ACC112 (cell line): Measurements from ENCODE around the gene NTF3.

Experiments used
- H2AFZ ChIP-seq: fragments of 200-600 bp; sonication (generic); one replicate; pipeline ENCODE4 v1.6.0; 2017; ENCODE audit warnings: antibody characterized with exemption, low read length; ENCODE audit not compliant: unreplicated experiment
- H3K27ac ChIP-seq: fragments of 200-600 bp; sonication (generic); 2 replicates; pipeline ENCODE4 v1.5.1; 2014; ENCODE audit warnings: low read depth, mild to moderate bottlenecking, antibody characterized with exemption, low read length, moderate library complexity
- H3K27me3 ChIP-seq: fragments of 200-600 bp; sonication (generic); 2 replicates; pipeline ENCODE4 v1.6.1; 2014; ENCODE audit warnings: mild to moderate bottlenecking, antibody characterized with exemption, low read length, moderate library complexity, mixed read lengths; ENCODE audit not compliant: insufficient read depth
- H3K36me3 ChIP-seq: fragments of 200-600 bp; sonication (generic); 2 replicates; pipeline ENCODE4 v1.6.1; 2016; ENCODE audit warnings: mild to moderate bottlenecking, antibody characterized with exemption, low read length, moderate library complexity, mixed read lengths; ENCODE audit not compliant: insufficient read depth
- H3K4me1 ChIP-seq: fragments of 200-600 bp; sonication (generic); one replicate; pipeline ENCODE4 v1.6.1; 2016; ENCODE audit warnings: low read length, mixed read lengths; ENCODE audit not compliant: insufficient read depth, unreplicated experiment, control insufficient read depth
- H3K4me3 ChIP-seq: fragments of 200-600 bp; sonication (generic); 2 replicates; pipeline ENCODE4 v1.5.1; 2014; ENCODE audit warnings: mild to moderate bottlenecking, low read depth, low read length
- H3K79me2 ChIP-seq: fragments of 200-600 bp; sonication (generic); one replicate; pipeline ENCODE4 v1.6.0; 2016; ENCODE audit warnings: low read length; ENCODE audit not compliant: control insufficient read depth, unreplicated experiment, insufficient read depth

NTF3 gene

DNA sequence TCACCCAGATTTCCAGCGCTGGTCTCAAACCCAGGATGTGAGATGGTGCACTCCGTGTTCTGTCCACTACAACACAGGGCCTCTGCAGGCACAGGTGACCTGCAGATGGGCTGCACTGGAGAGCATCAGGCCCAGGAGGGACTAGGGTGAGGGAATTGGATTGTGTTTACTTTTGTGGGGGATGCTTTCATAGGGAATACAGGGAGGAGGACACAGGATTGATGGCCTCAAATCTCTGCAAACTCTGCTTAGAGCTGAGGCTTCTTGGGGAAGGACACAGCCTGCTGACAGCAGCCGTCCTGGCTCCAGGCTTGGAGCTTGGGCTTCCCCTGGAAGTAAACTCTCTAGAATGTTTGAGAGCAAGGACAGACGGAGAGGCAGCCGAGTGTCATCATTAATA is 57.1 kb downstream of the NTF3 start:
- Histone ChIP-seq H3K36me3 (no peaks in the 10 kb centered on the region), H3K27ac (no peak overlapping the region), H3K4me1 (no peaks in the 10 kb centered on the region), H3K27me3 (no peaks in the 10 kb centered on the region), H3K4me3 (no peak overlapping the region), H3K79me2 (no peaks in the 10 kb centered on the region), H2AFZ (no peak overlapping the region)

- no peak overlapping the region for H3K4me3 ChIP-seq
- no peaks in the 10 kb centered on the region for H3K27me3 ChIP-seq
- no peaks in the 10 kb centered on the region for H3K79me2 ChIP-seq
- no peaks in the 10 kb centered on the region for H3K4me1 ChIP-seq
- H3K27ac ChIP-seq = no peak overlapping the region
- no peak overlapping the region for H2AFZ ChIP-seq
- H3K36me3 ChIP-seq = no peaks in the 10 kb centered on the region
Measured at GRCh38 chr12:5489760-5490406, 58.0 kb downstream of the NTF3 start.

GRCh38 chr12:5492562-5492961 is 60.7 kb downstream of the NTF3 start:
- H3K4me1 ChIP-seq = no peaks in the 10 kb centered on the region
- H3K36me3 ChIP-seq = no peaks in the 10 kb centered on the region
- no peak overlapping the region for H3K27ac ChIP-seq
- no peaks in the 10 kb centered on the region for H3K79me2 ChIP-seq
- H2AFZ ChIP-seq = no peak overlapping the region
- H3K27me3 ChIP-seq = no peaks in the 10 kb centered on the region
- no peak overlapping the region for H3K4me3 ChIP-seq

DNA sequence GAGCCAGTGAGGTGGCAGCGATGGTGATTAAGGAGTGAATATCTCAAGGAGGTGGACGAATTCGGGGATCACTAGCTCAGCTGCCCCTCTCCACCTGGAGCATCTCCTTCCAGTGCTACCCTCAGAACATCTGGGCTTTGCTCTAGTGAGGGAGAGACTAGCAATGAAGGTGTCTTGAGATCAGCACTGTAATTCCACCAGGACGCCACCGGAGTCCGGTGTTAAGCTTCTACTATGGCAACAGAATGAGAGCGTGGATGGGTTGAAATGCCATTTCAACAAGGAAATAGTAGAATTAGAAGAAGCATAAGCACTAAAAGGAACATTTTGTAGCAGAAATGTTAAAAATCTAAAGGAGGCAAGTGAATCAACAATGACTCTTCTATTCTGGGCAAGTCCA is 61.1 kb downstream of the NTF3 start:
- H3K4me3 ChIP-seq = no peak overlapping the region
- H2AFZ ChIP-seq = no peak overlapping the region
- no peaks in the 10 kb centered on the region for H3K36me3 ChIP-seq
- no peaks in the 10 kb centered on the region for H3K79me2 ChIP-seq
- no peak overlapping the region for H3K27ac ChIP-seq
- no peaks in the 10 kb centered on the region for H3K27me3 ChIP-seq
- H3K4me1 ChIP-seq = no peaks in the 10 kb centered on the region

DNA sequence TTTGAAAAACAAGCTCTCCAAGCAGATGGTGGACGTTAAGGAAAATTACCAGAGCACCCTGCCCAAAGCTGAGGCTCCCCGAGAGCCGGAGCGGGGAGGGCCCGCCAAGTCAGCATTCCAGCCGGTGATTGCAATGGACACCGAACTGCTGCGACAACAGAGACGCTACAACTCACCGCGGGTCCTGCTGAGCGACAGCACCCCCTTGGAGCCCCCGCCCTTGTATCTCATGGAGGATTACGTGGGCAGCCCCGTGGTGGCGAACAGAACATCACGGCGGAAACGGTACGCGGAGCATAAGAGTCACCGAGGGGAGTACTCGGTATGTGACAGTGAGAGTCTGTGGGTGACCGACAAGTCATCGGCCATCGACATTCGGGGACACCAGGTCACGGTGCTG is 62.4 kb downstream of the NTF3 start:
- Histone ChIP-seq H3K27me3 (no peaks in the 10 kb centered on the region), H3K27ac (no peak overlapping the region), H3K4me3 (no peak overlapping the region), H3K4me1 (no peaks in the 10 kb centered on the region), H3K79me2 (no peaks in the 10 kb centered on the region), H2AFZ (no peak overlapping the region), H3K36me3 (no peaks in the 10 kb centered on the region)

- Histone ChIP-seq H3K4me1 (no peaks in the 10 kb centered on the region), H3K36me3 (no peaks in the 10 kb centered on the region), H3K79me2 (no peaks in the 10 kb centered on the region), H3K27ac (no peak overlapping the region), H3K27me3 (no peaks in the 10 kb centered on the region), H3K4me3 (no peak overlapping the region), H2AFZ (no peak overlapping the region)
Measured at GRCh38 chr12:5497329-5498053, 65.6 kb downstream of the NTF3 start.

- Histone ChIP-seq H3K36me3 (no peaks in the 10 kb centered on the region), H3K79me2 (no peaks in the 10 kb centered on the region), H3K27me3 (no peaks in the 10 kb centered on the region), H3K4me3 (no peak overlapping the region), H3K27ac (no peak overlapping the region), H3K4me1 (no peaks in the 10 kb centered on the region), H2AFZ (no peak overlapping the region)
Measured at GRCh38 chr12:5498076-5498475, 66.2 kb downstream of the NTF3 start.

DNA sequence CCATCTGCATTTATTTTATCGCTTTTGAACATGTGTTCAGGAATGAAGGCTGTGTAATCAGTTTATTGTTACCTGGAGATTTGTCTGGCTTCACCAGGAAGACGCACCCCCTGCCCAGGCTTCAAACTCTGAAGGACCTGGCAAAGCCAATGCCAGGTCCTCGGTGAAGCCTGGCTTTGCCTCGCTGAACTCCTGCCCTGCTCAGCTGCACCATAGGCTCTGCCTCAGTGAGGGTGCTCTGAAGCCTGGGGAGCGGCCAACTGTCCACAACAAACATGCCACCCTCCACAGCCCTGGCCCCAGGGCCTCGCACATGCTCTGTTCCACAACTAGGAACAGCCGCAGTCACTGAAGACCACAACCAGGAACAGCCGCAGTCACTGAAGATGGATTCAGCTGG is 66.9 kb downstream of the NTF3 start:
- no peak overlapping the region for H3K4me3 ChIP-seq
- H3K27me3 ChIP-seq = no peaks in the 10 kb centered on the region
- H3K4me1 ChIP-seq = no peaks in the 10 kb centered on the region
- no peak overlapping the region for H2AFZ ChIP-seq
- no peaks in the 10 kb centered on the region for H3K79me2 ChIP-seq
- H3K36me3 ChIP-seq = no peaks in the 10 kb centered on the region
- no peak overlapping the region for H3K27ac ChIP-seq

GRCh38 chr12:5499566-5500330 is 67.8 kb downstream of the NTF3 start:
- Histone ChIP-seq H3K4me3 (no peak overlapping the region), H3K27me3 (no peaks in the 10 kb centered on the region), H3K36me3 (no peaks in the 10 kb centered on the region), H3K27ac (no peak overlapping the region), H2AFZ (no peak overlapping the region), H3K79me2 (no peaks in the 10 kb centered on the region), H3K4me1 (no peaks in the 10 kb centered on the region)

GRCh38 chr12:5500331-5500659 is 68.4 kb downstream of the NTF3 start:
- no peak overlapping the region for H3K4me3 ChIP-seq
- no peak overlapping the region for H3K27ac ChIP-seq

GRCh38 chr12:5503774-5504173 is 71.9 kb downstream of the NTF3 start:
- Histone ChIP-seq H3K36me3 (no peaks in the 10 kb centered on the region), H2AFZ (no peak overlapping the region), H3K4me3 (no peak overlapping the region), H3K79me2 (no peaks in the 10 kb centered on the region), H3K27ac (no peak overlapping the region), H3K27me3 (no peaks in the 10 kb centered on the region), H3K4me1 (no peaks in the 10 kb centered on the region)

More at GRCh38 chr12:5500331-5500659, 68.4 kb downstream of the NTF3 start:
- no peak overlapping the region for H2AFZ ChIP-seq
- no peaks in the 10 kb centered on the region for H3K4me1 ChIP-seq
- no peaks in the 10 kb centered on the region for H3K27me3 ChIP-seq
- H3K79me2 ChIP-seq = no peaks in the 10 kb centered on the region
- H3K36me3 ChIP-seq = no peaks in the 10 kb centered on the region
